ENCODE measurements around the gene CSTF2T.
"Not testable (repeated sequence)": the region's sequence is repeated elsewhere in the genome, so short reads cannot be mapped to it uniquely, and the experiment has no call there.

The CSTF2T gene

GRCh38 chr10:51696251-51696650, 3.1 kb downstream of the CSTF2T start:
- DNase-seq (ENCODE audit: low spot score), result no peak

GRCh38 chr10:51694086-51694768, 5.2 kb downstream of the CSTF2T start:
- no peak for DNase-seq (ENCODE audit: low spot score)

GRCh38 chr10:51691135-51691534, 8.3 kb downstream of the CSTF2T start:
- no peak for DNase-seq (ENCODE audit: low spot score)

GRCh38 chr10:51689536-51689935, 9.9 kb downstream of the CSTF2T start:
- DNase-seq (ENCODE audit: low spot score), result no peak

- DNase-seq (ENCODE audit: low spot score), result not testable (repeated sequence)
Observed at GRCh38 chr10:51688826-51689225, 10.6 kb downstream of the CSTF2T start.

GRCh38 chr10:51687296-51687695, 12.1 kb downstream of the CSTF2T start:
- no peak for DNase-seq (ENCODE audit: low spot score)

- DNase-seq (ENCODE audit: low spot score), result no peak
Observed at GRCh38 chr10:51685768-51686167, 13.6 kb downstream of the CSTF2T start.

GRCh38 chr10:51683031-51683691, 16.2 kb downstream of the CSTF2T start:
- DNase-seq (ENCODE audit: low spot score), result no peak

GRCh38 chr10:51679841-51680240, 19.6 kb downstream of the CSTF2T start:
- DNase-seq (ENCODE audit: low spot score), result no peak

- no peak for DNase-seq (ENCODE audit: low spot score)
Observed at GRCh38 chr10:51675088-51675487, 24.3 kb downstream of the CSTF2T start.

GRCh38 chr10:51672039-51672535, 27.3 kb downstream of the CSTF2T start:
- DNase-seq (ENCODE audit: low spot score), result no peak

GRCh38 chr10:51669041-51669440, 30.4 kb downstream of the CSTF2T start:
- no peak for DNase-seq (ENCODE audit: low spot score)

- DNase-seq (ENCODE audit: low spot score), result no peak
Observed at GRCh38 chr10:51668336-51668689, 31.1 kb downstream of the CSTF2T start.

- no peak for DNase-seq (ENCODE audit: low spot score)
Observed at GRCh38 chr10:51667678-51668335, 31.6 kb downstream of the CSTF2T start.

- no peak for DNase-seq (ENCODE audit: low spot score)
Observed at GRCh38 chr10:51666456-51666855, 32.9 kb downstream of the CSTF2T start.

GRCh38 chr10:51663086-51663485, 36.3 kb downstream of the CSTF2T start:
- no peak for DNase-seq (ENCODE audit: low spot score)

- no peak for DNase-seq (ENCODE audit: low spot score)
Observed at GRCh38 chr10:51659344-51659743, 40.1 kb downstream of the CSTF2T start.

- no peak for DNase-seq (ENCODE audit: low spot score)
Observed at GRCh38 chr10:51658000-51658399, 41.4 kb downstream of the CSTF2T start.

- DNase-seq (ENCODE audit: low spot score), result no peak
Observed at GRCh38 chr10:51656503-51656902, 42.9 kb downstream of the CSTF2T start.

GRCh38 chr10:51654918-51655317, 44.5 kb downstream of the CSTF2T start:
- DNase-seq (ENCODE audit: low spot score), result no peak

- DNase-seq (ENCODE audit: low spot score), result no peak
Observed at GRCh38 chr10:51653025-51653424, 46.4 kb downstream of the CSTF2T start.

- DNase-seq (ENCODE audit: low spot score), result no peak
Observed at GRCh38 chr10:51651063-51651462, 48.3 kb downstream of the CSTF2T start.

- no peak for DNase-seq (ENCODE audit: low spot score)
Observed at GRCh38 chr10:51649064-51649463, 50.3 kb downstream of the CSTF2T start.
